Lower lobe of right lung (tissue), 2 donors: ENCODE results near the gene DPP6. TPM values are rescaled to one million over a fixed set of nuclear protein-coding genes. Genes with fewer than 3 reads are reported as not detected.

Source experiments
- ATAC-seq, 2 donors: fragments of 200-7000 bp; cut with Tn5 transposase; one replicate each; pipeline ENCODE4 v1.9.1; 2020 to 2022; ENCODE audit warnings: mild to moderate bottlenecking in 2 of 2, moderate library complexity in 2 of 2
- DNase-seq: peaks from one replicate; pipeline ENCODE4 v3.0.0-alpha.2; 2020
- H3K27ac ChIP-seq: fragments of 200-600 bp; one replicate; pipeline ENCODE4 v1.8.0; 2022
- H3K27me3 ChIP-seq: fragments of 200-600 bp; one replicate; pipeline ENCODE4 v1.8.0; 2022; ENCODE audit warnings: low read depth
- H3K36me3 ChIP-seq: fragments of 200-600 bp; one replicate; pipeline ENCODE4 v1.8.0; 2022; ENCODE audit warnings: mild to moderate bottlenecking
- H3K4me1 ChIP-seq: fragments of 200-600 bp; one replicate; pipeline ENCODE4 v1.8.0; 2022
- H3K4me3 ChIP-seq: fragments of 200-600 bp; one replicate; pipeline ENCODE4 v1.8.0; 2022; ENCODE audit warnings: mild to moderate bottlenecking
- H3K9me3 ChIP-seq: fragments of 200-600 bp; one replicate; pipeline ENCODE4 v1.8.0; 2022
- CTCF ChIP-seq: fragments of 200-600 bp; IDR thresholded peaks from one replicate; pipeline ENCODE4 v1.8.0; 2022; ENCODE audit warnings: antibody characterized with exemption, mild to moderate bottlenecking
- intact Hi-C: fragments of 100-400 bp; cut with DNase I; formaldehyde crosslinking; loops from one replicate; pipeline ENCODE4 v1.11.0; 2022
- total RNA-seq: library from RNA; stranded (reverse); fragmentation: NEBNext Ultra II Directional; extraction: Animal tissue kit (Norgen Biotek cat#: 25700); gene quantifications from one replicate; pipeline ENCODE4 v1.2.1, GENCODE V29; 2021
- donor health status: DM: no; HTN: yes; CAD: no; lungs with severe emphysema.

Gene DPP6
- total RNA-seq, 1 donor from 2014 or later: 0.71 TPM

- Histone ChIP-seq H3K4me3 (no peak overlapping the region), H3K36me3 (no peaks in the 10 kb centered on the region), H3K27ac (no peak overlapping the region), H3K9me3 (no peaks in the 10 kb centered on the region), H3K4me1 (no peaks in the 10 kb centered on the region), H3K27me3 (peaks cover 19% of the 10 kb centered on the region)
- TF ChIP-seq CTCF: no peak
- no peak for ATAC-seq
- DNase-seq: no peak
- intact Hi-C loops: no loop called here
Observed at GRCh38 chr7:154304740-154305700, 252.8 kb downstream of the DPP6 start.

GRCh38 chr7:154306036-154306435 is 253.8 kb downstream of the DPP6 start:
- peaks cover 19% of the 10 kb centered on the region for H3K27me3 ChIP-seq
- H3K9me3 ChIP-seq: no peaks in the 10 kb centered on the region
- no peak for DNase-seq
- no peak for TF ChIP-seq CTCF
- intact Hi-C loops: no loop called here
- no peak overlapping the region for H3K4me3 ChIP-seq
- H3K27ac ChIP-seq: no peak overlapping the region
- no peak for ATAC-seq
- no peaks in the 10 kb centered on the region for H3K4me1 ChIP-seq
- H3K36me3 ChIP-seq: no peaks in the 10 kb centered on the region

GRCh38 chr7:154308928-154309327 is 256.7 kb downstream of the DPP6 start:
- DNase-seq (no peak), ATAC-seq (no peak)
- Histone ChIP-seq H3K4me3 (no peak overlapping the region), H3K27me3 (peaks cover 19% of the 10 kb centered on the region), H3K36me3 (no peaks in the 10 kb centered on the region), H3K9me3 (no peaks in the 10 kb centered on the region), H3K4me1 (no peaks in the 10 kb centered on the region), H3K27ac (no peak overlapping the region)
- intact Hi-C loops: no loop called here
- no peak for TF ChIP-seq CTCF

GRCh38 chr7:154310114-154310513 is 257.9 kb downstream of the DPP6 start:
- Histone ChIP-seq H3K4me3 (no peak overlapping the region), H3K9me3 (no peaks in the 10 kb centered on the region), H3K4me1 (no peaks in the 10 kb centered on the region), H3K27ac (no peak overlapping the region), H3K36me3 (no peaks in the 10 kb centered on the region), H3K27me3 (peaks cover 11% of the 10 kb centered on the region)
- DNase-seq (no peak), ATAC-seq (no peak)
- intact Hi-C loops: no loop called here
- TF ChIP-seq CTCF: no peak

- TF ChIP-seq CTCF: no peak
- Histone ChIP-seq H3K4me1 (no peaks in the 10 kb centered on the region), H3K4me3 (no peak overlapping the region), H3K36me3 (no peaks in the 10 kb centered on the region), H3K9me3 (no peaks in the 10 kb centered on the region), H3K27ac (no peak overlapping the region), H3K27me3 (no peaks in the 10 kb centered on the region)
- ATAC-seq: no peak
- intact Hi-C loops: no loop called here
- no peak for DNase-seq
Observed at GRCh38 chr7:154324196-154324595, 272.0 kb downstream of the DPP6 start.
